ENCODE data around the gene IFNAR1.

DNA sequence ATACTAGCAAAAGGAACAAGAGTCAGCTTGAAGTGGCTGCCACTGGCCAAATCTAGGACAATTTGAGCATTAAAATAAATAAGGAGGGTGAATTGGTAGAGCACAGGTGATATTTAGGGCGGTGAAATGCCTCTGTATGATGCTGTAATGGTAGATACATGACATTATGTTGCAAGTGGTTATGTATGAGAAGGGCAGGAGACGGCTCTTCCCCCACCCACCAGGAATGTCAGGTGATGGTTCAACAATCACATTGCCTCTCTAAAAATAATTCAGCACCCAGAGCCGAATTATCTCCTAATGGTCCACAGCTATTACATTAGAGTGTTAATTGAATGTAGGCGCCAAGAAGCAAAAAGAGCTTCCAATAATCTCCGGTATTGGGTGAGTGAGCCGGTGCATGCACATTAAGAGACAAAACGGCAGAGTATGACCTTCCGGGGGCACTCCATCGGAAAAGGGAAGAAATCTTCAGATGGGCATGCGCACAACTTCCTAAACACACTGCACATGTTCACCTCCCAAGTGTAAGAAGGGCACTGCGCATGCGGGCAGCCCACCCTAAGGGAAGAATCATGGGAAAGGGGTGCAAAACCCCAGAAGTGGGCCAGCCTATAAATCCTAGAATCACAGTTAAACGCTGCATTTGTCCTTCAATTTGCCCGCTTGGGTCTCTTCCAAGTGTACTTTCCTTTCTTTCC, 6.8 kb upstream of the IFNAR1 start:
- TF ChIP-seq, protein P1, sequence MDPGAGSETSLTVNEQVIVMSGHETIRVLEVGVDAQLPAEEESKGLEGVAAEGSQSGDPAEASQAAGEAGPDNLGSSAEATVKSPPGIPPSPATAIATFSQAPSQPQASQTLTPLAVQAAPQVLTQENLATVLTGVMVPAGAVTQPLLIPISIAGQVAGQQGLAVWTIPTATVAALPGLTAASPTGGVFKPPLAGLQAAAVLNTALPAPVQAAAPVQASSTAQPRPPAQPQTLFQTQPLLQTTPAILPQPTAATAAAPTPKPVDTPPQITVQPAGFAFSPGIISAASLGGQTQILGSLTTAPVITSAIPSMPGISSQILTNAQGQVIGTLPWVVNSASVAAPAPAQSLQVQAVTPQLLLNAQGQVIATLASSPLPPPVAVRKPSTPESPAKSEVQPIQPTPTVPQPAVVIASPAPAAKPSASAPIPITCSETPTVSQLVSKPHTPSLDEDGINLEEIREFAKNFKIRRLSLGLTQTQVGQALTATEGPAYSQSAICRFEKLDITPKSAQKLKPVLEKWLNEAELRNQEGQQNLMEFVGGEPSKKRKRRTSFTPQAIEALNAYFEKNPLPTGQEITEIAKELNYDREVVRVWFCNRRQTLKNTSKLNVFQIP (CRISPR knock-in tag; IDR thresholded peaks at IDR 0.05; ENCODE audit: borderline replicate concordance, low read depth) = no peak
- TF ChIP-seq ZNF565 (CRISPR knock-in tag; conservative IDR thresholded peaks at IDR 0.05; ENCODE audit: low read depth) = no peak
- TF ChIP-seq, protein P2, sequence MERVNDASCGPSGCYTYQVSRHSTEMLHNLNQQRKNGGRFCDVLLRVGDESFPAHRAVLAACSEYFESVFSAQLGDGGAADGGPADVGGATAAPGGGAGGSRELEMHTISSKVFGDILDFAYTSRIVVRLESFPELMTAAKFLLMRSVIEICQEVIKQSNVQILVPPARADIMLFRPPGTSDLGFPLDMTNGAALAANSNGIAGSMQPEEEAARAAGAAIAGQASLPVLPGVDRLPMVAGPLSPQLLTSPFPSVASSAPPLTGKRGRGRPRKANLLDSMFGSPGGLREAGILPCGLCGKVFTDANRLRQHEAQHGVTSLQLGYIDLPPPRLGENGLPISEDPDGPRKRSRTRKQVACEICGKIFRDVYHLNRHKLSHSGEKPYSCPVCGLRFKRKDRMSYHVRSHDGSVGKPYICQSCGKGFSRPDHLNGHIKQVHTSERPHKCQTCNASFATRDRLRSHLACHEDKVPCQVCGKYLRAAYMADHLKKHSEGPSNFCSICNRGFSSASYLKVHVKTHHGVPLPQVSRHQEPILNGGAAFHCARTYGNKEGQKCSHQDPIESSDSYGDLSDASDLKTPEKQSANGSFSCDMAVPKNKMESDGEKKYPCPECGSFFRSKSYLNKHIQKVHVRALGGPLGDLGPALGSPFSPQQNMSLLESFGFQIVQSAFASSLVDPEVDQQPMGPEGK (CRISPR knock-in tag; IDR thresholded peaks at IDR 0.05; ENCODE audit: borderline replicate concordance) = no peak
- TF ChIP-seq, protein P3, sequence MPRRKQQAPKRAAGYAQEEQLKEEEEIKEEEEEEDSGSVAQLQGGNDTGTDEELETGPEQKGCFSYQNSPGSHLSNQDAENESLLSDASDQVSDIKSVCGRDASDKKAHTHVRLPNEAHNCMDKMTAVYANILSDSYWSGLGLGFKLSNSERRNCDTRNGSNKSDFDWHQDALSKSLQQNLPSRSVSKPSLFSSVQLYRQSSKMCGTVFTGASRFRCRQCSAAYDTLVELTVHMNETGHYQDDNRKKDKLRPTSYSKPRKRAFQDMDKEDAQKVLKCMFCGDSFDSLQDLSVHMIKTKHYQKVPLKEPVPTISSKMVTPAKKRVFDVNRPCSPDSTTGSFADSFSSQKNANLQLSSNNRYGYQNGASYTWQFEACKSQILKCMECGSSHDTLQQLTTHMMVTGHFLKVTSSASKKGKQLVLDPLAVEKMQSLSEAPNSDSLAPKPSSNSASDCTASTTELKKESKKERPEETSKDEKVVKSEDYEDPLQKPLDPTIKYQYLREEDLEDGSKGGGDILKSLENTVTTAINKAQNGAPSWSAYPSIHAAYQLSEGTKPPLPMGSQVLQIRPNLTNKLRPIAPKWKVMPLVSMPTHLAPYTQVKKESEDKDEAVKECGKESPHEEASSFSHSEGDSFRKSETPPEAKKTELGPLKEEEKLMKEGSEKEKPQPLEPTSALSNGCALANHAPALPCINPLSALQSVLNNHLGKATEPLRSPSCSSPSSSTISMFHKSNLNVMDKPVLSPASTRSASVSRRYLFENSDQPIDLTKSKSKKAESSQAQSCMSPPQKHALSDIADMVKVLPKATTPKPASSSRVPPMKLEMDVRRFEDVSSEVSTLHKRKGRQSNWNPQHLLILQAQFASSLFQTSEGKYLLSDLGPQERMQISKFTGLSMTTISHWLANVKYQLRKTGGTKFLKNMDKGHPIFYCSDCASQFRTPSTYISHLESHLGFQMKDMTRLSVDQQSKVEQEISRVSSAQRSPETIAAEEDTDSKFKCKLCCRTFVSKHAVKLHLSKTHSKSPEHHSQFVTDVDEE (CRISPR knock-in tag; IDR thresholded peaks at IDR 0.05) = no peak
- TF ChIP-seq TCF4 (CRISPR knock-in tag; IDR thresholded peaks at IDR 0.05; ENCODE audit: borderline replicate concordance) = no peak
- TF ChIP-seq, protein P4, sequence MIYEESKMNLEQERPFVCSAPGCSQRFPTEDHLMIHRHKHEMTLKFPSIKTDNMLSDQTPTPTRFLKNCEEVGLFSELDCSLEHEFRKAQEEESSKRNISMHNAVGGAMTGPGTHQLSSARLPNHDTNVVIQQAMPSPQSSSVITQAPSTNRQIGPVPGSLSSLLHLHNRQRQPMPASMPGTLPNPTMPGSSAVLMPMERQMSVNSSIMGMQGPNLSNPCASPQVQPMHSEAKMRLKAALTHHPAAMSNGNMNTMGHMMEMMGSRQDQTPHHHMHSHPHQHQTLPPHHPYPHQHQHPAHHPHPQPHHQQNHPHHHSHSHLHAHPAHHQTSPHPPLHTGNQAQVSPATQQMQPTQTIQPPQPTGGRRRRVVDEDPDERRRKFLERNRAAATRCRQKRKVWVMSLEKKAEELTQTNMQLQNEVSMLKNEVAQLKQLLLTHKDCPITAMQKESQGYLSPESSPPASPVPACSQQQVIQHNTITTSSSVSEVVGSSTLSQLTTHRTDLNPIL (CRISPR knock-in tag; IDR thresholded peaks at IDR 0.05; ENCODE audit: low read depth) = no peak
- TF ChIP-seq RARB (CRISPR knock-in tag; IDR thresholded peaks at IDR 0.05) = no peak

All from SK-N-SH treated with all-trans-retinoic acid at 6 μM for 48 hours (cell line).